ENCODE data around the gene RRAS2. TPM values are rescaled to one million over a fixed set of nuclear protein-coding genes. Genes with fewer than 3 reads are reported as not detected.
"Not testable (repeated sequence)": the region's sequence is repeated elsewhere in the genome, so short reads cannot be mapped to it uniquely, and the experiment has no call there.

RRAS2 gene
- polyA plus RNA-seq, 3 donors = 53.4 to 60.5 (median 56.4) TPM

DNA sequence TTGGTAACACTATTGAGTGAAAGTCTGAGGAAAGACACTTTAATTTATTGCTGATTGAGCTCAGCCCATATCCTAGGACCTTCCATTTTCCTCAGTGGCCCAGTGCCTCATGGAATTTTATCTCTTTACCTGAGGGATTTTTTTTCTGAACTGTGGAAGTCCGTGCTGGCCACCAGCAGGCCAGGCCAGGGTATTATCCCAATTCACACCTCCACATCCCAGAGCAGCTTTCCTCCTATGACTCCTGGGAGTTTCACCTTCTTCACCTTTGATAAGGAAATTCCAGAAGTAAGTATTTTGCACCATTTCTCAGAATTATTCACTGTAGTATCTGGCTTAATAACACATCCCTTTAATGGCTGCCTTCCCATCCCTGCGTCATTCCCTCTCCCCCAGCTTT, 13.0 kb upstream of the RRAS2 start:
- no peak for DNase-seq (ENCODE audit: low read depth in 3 of 3, low spot score in 2 of 3)

DNA sequence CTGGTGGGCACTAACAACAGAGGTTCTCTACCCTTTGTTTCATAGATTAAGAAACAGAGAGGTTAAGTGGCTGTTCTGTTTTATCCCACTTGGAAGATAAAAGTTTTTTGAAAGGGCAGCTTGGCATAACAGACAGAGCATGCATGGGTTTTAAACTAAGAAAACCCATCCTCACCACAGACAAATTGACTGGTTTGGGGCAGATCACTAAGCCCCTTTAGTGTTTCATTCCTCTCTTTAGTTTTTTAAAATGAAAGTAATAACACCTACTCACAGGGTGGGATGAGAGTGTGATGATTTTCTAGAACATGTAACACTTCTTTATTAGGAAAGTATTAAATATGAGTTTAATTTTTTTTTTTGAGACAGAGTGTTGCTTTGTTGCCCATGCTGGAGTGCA, 12.3 kb upstream of the RRAS2 start:
- DNase-seq (ENCODE audit: low read depth in 3 of 3, low spot score in 2 of 3) = no peak

DNA sequence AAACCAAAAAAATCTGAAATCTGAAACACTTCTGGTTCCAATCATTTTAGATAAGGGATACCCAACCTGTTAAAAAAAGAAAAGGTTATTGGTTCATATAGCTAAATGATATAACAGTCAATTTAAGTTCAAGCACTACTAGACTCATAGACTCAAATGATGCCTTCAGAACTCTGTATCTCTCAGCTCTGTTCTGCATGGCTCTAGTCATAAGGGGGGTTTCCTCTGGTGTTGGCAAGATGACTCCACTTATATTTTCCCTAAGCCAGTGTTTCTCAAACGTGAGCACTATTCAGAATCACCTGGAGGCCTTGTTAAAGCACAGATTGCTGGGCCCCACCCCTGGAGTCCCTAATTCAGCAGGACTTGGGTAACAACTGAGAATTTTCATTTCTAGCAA, 11.5 kb upstream of the RRAS2 start:
- no peak for DNase-seq (ENCODE audit: low read depth in 3 of 3, low spot score in 2 of 3)

DNA sequence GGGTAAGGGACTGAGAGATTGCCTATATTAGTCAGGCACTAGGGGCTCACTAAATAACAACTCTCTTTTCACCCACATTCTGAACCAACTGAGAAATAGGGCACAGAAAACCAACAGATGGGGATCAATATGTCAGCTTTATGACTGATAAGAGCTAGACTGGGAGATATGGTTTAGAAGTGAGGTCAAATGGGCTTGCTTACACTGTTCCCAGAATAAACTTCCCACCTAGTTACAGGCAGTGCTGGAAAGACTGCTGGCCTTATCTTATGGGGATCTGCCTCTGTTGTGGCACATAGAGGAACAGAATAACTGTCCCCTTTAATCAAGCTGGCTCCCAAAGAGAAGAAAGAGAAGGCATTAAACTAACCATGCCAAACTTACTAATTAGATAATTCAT, 10.6 kb upstream of the RRAS2 start:
- DNase-seq (ENCODE audit: low read depth in 3 of 3, low spot score in 2 of 3) = no peak

DNA sequence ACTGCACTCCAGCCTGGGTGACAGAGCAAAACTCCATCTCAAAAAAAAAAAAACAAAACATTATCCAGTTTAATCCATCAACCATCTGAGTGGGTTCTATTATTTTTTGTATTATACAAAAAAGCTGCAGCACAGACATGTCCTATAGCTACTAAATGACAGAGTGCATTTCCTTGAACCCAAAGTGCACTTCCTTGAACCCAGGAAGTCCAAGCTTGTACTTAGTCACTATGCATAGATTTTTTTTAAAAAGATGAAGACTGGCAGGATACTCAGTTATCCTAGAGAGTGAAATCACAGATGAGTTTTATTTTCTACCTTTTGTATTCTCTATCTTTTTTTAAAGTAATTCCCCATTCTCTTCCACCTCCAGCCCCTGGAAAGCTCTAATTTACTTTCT, 8.0 kb upstream of the RRAS2 start:
- DNase-seq (ENCODE audit: low read depth in 3 of 3, low spot score in 2 of 3) = no peak

DNA sequence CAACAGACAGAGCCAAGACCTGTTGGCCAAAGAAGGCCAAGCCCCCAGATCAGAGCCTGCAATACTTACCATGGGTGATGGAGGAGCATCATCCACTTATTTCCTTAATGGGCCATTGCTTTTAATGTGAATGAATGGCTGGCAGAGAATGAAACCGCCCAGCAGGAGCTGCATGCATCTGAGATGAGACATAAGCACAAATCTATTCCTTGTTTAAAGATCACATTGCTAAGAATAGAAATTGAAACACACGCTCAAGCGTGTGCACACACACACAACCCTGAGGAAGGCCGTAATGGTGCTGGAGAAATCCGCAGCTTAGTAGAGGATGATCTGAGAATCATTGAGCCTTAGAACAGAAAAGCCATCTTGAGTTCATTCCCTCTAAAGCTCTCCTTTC, 5.3 kb upstream of the RRAS2 start:
- no peak for DNase-seq (ENCODE audit: low read depth in 3 of 3, low spot score in 2 of 3)

DNA sequence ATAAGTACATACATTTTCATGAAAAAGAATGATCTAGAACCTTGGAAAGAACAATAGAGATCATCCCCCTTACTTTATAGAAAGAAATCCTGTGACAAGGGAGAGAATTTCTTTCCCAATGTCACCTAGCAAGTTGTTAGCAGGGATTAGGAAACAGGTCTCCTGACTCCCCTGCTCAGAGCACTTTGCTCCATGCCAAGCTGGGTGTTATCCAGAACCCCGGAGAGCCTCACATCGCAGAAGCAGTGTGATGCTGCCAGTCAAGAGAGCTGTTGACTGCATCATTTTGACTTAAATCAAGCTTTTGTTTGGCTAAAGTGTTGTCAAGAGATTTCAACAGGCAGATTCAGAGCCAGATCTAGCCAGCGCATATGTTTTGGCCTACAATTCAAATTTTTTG, 3.6 kb upstream of the RRAS2 start:
- no peak for DNase-seq (ENCODE audit: low read depth in 3 of 3, low spot score in 2 of 3)

DNA sequence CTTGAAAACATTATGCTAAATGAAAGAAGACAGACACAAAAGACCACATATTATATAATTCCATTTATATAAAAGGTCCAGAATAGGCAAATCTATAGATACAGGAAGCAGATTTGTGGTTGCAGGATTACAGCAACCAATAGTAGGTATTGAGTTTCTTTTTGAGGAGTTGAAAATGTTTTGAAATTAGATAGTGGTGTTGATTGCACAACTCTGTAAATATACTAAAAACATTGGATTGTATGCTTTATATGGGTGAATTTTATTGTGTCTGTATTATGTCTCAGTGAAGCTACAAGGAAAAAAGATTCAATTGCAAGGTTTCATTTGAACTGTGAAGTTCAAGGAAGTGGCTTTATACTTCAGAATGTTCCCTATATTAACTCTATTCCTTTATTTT, 3.0 kb upstream of the RRAS2 start:
- no peak for DNase-seq (ENCODE audit: low read depth in 3 of 3, low spot score in 2 of 3)

DNA sequence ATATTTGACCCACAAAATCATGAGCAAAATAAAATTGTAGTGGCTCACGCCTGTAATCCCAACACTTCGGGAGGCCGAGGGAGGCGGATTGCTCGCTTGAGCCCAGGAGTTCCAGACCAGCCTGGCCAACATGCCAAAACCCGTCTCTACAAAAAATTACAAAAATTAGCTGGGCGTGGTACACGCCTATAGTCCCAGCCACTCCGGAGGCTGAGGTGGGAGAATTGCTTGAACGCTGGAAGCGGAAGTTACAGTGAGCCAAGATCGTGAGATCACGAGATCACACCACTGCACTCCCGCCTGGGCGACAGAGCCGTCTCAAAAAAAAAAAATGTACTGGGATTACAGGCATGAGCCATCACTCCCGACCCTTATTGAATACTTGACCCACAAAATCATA, 2.0 kb upstream of the RRAS2 start:
- DNase-seq (ENCODE audit: low read depth in 3 of 3, low spot score in 2 of 3) = no peak

DNA sequence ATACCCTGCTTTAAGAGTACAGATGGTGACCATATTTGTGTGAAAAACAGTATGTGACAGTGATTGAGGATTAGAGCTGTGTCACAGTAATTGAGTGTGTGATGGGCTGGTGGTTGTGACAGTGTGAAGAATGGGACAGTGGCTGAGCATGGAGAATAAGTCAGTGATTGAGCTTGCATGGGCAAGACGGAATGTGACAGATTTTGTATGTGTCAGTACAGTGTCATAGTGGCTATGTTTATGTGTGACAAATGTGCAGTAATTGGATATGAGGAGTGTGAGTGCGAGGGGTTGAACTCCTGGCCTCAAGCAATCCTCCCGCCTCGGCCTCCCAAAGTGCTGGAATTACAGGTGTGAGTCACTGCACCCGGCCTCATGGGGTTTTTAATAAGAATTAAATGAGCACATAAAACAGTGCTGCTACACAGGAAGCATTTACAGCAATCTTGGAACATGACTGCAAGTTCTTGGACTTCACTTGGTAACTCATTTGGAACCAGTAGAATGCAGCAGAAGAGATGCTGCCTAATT, 583 bp upstream of the RRAS2 start:
- no peak for DNase-seq (ENCODE audit: low read depth in 3 of 3, low spot score in 2 of 3)

DNA sequence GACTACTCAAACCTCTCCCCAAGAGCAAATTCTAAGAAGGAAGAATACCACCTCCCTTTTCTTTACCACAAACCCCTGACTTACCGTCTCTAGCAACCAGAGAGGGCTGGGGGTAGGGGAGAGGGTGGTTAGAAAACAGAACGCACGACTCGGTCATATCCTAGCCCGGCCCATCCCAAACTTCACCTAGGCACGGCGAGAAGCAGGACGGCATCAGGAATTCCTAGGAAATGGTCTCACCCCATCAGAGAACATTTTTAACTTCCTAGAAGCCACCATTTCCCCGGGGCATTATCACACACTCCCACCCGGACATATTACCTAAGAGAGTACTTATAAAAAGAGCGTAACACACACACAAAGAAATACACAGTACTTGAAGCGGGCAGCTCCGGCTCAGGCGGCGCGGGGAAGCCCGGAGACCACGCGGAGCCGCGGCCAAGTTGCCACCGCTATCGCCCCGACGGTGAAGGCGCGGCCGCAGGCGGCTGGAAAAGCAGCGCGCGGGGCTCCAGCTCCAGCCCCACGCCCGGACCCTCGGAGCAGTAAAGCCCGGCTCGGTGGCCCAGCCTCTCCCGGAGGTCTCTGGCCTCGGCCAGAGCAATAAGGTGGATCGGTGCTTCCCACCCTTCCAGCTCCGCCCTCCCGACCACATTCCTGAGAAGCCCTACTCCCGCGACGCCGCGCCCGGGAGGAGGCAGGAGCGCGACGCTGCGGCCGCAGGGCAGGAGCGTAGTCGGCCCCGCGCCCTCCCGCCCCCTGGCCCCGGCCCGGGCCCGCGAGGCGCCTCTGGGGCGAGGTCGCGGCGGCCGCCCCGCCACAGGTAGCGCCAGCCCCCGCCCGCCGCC, 878 bp downstream of the RRAS2 start:
- peak in 2 of 3 donors; percentile 47 to 65 for DNase-seq (ENCODE audit: low read depth in 3 of 3, low spot score in 2 of 3)

DNA sequence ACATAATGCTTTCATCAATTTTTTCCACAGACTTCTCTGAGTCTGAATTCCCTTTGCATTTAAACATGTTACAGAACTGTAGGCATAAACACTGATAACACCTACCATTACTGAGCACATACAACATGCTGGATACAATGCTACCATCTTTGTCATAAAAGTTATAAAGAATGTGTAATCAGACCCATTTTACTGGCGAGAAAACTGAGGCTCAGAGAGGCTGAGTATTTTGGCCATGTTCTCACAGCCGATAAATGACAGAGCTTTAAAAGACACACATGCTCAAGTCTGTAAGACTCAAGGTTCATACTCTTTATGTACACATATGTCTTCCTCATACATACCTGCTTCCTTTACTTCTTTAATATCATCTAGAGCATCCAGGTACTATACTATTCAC, 2.6 kb downstream of the RRAS2 start:
- no peak for DNase-seq (ENCODE audit: low read depth in 3 of 3, low spot score in 2 of 3)

DNA sequence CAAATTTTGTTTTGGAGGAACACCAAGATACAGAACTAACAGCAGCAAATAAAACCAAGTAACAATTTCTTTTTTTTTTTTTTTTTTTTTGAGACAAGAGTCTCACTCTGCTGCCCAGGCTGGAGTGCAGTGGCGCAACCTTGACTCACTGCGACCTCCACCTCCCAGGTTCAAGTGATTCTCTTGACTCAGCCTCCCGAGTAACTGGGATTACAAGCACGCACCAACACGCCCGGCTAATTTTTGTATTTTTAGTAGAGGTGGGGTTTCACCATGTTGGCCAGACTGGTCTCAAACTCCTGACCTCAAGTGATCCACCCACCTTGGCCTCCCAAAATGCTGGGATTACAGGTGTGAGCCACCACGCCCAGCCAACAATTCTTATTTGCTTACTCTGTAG, 4.4 kb downstream of the RRAS2 start:
- not testable (repeated sequence) for DNase-seq (ENCODE audit: low read depth in 3 of 3, low spot score in 2 of 3)

DNA sequence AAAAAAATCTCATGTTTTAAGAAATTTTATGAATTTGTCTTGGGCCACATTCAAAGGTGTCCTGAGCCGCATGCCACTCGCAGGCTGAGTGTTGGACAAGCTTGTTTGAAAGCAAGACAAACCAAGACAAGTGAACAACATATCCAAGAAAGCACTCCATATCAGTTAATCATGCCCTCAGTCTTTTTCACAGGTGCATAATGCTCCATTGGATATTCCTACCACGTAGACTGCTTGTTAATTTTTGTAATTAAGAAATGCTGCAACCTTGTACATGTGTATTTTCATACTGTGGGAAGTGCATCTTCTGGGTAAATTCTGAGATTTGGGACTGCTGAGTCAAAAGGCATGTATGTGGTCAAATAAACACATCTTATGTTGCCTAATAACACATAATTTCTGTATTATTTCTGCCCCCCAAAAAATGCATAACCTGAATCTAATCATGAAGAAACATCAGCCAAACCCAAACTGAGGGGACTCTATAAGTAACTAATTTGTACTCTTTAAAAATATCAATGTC, 8.2 kb downstream of the RRAS2 start:
- no peak for DNase-seq (ENCODE audit: low read depth in 3 of 3, low spot score in 2 of 3)

DNA sequence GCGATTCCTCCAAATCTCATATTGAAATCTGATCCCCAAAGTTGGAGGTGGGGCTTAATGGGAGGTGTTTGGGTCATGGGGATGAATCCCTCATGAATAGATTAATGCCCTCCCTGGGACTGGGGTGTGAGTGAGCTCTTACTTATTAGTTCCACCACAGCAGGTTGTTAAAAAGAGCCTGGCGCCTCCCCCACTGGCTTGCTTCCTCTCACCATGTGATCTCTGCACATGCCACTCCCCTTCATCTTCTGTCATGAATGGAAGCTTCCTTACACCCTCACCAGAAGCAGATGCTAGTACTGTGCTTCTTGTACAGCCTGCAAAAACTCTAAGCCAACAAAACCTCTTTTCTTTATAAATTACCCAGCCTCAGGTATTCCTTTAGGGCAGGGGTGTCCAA, 8.8 kb downstream of the RRAS2 start:
- no peak for DNase-seq (ENCODE audit: low read depth in 3 of 3, low spot score in 2 of 3)

DNA sequence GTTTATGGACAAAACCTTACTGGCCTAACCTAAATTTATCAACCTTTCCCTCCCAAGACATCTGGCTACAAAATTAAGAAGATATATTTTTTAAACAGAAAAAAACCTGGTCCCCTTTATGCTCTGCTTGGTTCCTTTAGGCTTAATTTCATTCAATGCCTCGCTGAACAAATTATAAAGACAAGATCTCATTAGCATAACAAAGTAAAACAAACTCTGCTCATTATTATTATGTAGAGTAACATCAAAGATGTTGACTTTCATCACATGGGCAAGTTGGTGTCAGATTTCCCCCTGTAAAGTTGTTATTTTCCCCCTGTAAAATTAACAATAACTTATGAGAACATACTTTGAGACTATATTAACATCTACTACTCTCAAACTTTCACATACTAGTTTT, 11.0 kb downstream of the RRAS2 start:
- no peak for DNase-seq (ENCODE audit: low read depth in 3 of 3, low spot score in 2 of 3)

DNA sequence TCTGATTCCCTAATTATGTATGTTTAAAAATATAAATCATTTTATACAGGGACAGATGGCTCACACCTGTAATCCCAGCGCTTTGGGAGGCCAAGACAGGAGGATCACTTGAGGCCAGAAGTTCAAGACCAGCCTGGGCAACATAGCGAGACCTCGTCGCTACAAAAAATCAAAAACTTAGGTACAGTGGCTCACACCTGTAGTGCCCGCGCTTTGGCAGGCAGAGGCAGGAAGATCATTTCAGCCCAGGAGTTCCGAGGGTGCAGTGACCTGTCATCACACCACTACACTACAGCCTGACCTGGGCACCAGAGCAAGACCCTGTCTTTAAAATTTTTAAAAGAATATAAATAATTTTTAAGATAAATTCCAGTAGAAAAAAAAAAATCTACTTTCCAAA, 11.5 kb downstream of the RRAS2 start:
- no peak for DNase-seq (ENCODE audit: low read depth in 3 of 3, low spot score in 2 of 3)

DNA sequence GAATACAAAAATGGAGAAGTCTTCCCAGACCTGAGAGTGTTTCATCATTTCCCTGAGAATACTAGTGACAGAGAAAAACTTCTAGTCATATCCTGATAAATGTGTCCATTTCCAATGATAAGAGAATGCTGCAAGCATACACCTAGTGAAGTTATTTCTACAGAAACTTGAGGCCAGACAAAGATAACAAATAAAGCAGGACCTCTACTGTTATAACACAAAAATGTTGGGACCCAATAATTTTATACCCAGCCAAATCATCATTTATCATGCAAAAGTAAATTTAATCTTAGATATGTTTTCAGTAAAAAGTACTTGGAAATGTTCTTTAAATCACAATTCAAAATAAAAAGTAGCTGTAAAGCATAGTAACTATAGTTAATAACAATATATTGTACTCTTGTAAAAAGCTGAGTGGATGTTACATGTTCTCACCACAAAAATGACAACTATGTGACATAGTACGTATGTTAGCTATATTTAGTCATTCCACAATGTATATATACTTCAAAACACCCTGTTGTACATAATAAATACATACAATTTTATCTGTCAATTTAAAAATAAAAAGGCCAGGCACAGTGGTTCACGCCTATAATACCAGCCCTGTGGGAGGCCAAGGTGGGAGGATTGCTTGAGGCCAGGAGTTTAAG, 12.6 kb downstream of the RRAS2 start:
- no peak for DNase-seq (ENCODE audit: low read depth in 3 of 3, low spot score in 2 of 3)

DNA sequence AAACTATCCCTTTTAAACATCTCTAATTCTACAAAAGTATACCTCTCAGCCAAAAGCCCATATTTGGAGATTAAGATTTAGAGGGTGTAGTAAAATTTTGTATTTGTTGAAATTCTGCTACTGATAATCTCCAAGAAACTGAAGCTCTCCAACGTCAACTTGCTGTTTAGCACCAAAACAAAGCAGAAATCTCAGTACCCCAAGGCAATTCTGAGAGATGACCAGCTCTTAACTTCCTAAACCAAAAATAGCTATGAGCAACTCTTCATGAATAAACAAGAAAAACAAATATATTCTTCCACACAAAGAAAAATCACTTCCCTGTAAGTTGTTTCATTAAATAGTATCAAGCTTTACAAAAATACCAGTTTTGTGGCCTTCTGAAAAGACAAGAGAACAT, 13.3 kb downstream of the RRAS2 start:
- DNase-seq (ENCODE audit: low read depth in 3 of 3, low spot score in 2 of 3) = no peak

DNA sequence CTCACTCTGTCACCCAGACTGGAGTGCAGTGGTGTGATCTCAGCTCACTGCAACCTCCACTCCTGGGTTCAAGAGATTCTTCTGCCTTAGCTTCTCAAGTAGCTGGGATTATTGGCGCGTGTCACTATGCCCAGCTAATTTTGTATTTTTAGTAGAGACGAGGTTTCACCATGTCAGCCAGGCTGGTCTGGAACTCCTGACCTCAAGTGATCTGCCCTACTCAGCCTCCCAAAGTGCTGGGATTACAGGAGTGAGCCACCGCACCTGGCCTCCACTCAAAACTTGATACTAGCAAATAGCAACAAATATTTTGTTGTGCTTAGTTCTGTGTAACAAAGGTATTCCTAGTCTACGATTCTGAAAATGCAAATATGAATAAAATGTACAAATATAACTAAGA, 14.0 kb downstream of the RRAS2 start:
- DNase-seq (ENCODE audit: low read depth in 3 of 3, low spot score in 2 of 3) = not testable (repeated sequence)

DNA sequence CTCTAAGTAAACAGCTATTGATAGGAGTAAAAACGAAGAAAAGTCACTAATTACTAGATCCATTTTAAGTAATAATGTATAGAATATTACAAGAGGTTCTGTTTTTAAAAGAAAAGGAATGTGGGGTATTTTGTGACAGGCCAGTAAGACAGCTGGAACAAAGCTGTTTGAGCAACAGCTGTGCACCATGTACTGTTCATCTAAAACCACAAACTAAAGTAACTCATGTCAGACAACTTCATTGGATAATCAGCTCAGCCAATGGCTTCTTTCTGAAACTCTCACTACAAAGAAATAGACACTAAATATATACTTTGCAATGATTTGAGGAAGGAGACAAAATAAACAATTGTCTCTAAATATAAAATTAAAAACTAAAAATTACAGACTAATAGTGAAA, 16.1 kb downstream of the RRAS2 start:
- no peak for DNase-seq (ENCODE audit: low read depth in 3 of 3, low spot score in 2 of 3)

DNA sequence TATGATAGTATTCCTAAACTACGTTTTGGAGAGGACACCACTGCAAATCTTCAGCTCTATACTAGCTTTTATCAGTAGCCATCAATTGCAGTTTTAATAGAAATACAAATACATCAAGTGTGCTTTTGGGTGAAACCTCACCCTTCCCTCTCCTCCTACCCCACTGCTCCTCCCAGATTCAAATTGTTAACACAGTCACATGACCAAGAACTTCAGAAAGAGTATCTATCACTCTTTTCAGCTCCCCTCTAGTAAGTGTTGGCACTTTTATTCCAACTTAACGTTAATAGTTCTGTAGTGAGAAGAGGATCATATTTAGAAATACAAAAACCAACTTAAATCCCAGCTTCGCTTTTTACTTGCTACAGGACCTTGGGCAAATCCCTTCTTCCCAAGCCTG, 17.0 kb downstream of the RRAS2 start:
- DNase-seq (ENCODE audit: low read depth in 3 of 3, low spot score in 2 of 3) = no peak
